Choroid plexus epithelial cell (primary cell): ENCODE measurements around the gene CCNQ.

Experiments used
- DNase-seq: peaks from one replicate; pipeline ENCODE4 v3.0.0-alpha.2; 2010; ENCODE audit warnings: low read depth
- H3K4me3 ChIP-seq: 2 replicates; pipeline ENCODE4 v1.5.1; 2011; ENCODE audit warnings: low read depth, mild to moderate bottlenecking, control low read depth, low read length, moderate library complexity
- CTCF ChIP-seq: conservative IDR thresholded peaks from 2 replicates; pipeline ENCODE4 v1.5.1; 2011; ENCODE audit warnings: low read depth, mild to moderate bottlenecking, control low read depth, inconsistent platforms, low read length, moderate library complexity

Gene CCNQ

GRCh38 chrX:153598541-153599191, at the start of gene CCNQ:
TSS of gene CCNQ (minus strand) at chrX:153599139. CDS start at chrX:153599073, 66 bp downstream.
- peak; percentile 33 for DNase-seq
- no peak for TF ChIP-seq CTCF
- H3K4me3 ChIP-seq: peak within 1 kb of the TSS; percentile 72

GRCh38 chrX:153647461-153648357, 48.8 kb upstream of the CCNQ start:
- no peak for TF ChIP-seq CTCF
- H3K4me3 ChIP-seq: no peak overlapping the region
- no peak for DNase-seq

GRCh38 chrX:153646620-153647373, 47.9 kb upstream of the CCNQ start, which contains the start of gene DUSP9:
TSS of gene DUSP9 (plus strand) at chrX:153647203. CDS start at chrX:153647954, 751 bp downstream.
- DNase-seq: peak; percentile 27
- TF ChIP-seq CTCF: no peak
- H3K4me3 ChIP-seq: no peak within 1 kb of the TSS

GRCh38 chrX:153645921-153646488, 47.1 kb upstream of the CCNQ start:
- no peak overlapping the region for H3K4me3 ChIP-seq
- no peak for TF ChIP-seq CTCF
- DNase-seq: no peak

- DNase-seq: no peak
- TF ChIP-seq CTCF: no peak
- no peak overlapping the region for H3K4me3 ChIP-seq
Observed at GRCh38 chrX:153645151-153645550, 46.2 kb upstream of the CCNQ start.

GRCh38 chrX:153644356-153645125, 45.6 kb upstream of the CCNQ start:
- no peak for TF ChIP-seq CTCF
- no peak overlapping the region for H3K4me3 ChIP-seq
- no peak for DNase-seq
